Spleen (tissue), 11 donors: ENCODE data around the gene ACBD6. TPM values are rescaled to one million over a fixed set of nuclear protein-coding genes. Genes with fewer than 3 reads are reported as not detected.

ENCODE experiments used
- DNase-seq: peaks from one replicate; pipeline ENCODE4 v3.0.0-alpha.2; 2020
- H3K27ac ChIP-seq, 8 donors: fragments of 200-600 bp; sonication (generic) in 7 of 8; 1 replicate in 4 of 8; 2 replicates in 4 of 8; pipeline versions ENCODE4 v1.5.0 to v1.8.0; 2016 to 2021; ENCODE audit warnings: inconsistent platforms in 4 of 8, mild to moderate bottlenecking in 4 of 8, moderate library complexity in 1 of 8
- H3K27me3 ChIP-seq, 7 donors: fragments of 200-600 bp; sonication (generic) in 6 of 7; replicated peaks in 1 of 7; 1 replicate in 4 of 7; 2 replicates in 3 of 7; pipeline versions ENCODE4 v1.5.0 to v1.8.0; 2016 to 2021; ENCODE audit warnings: inconsistent platforms in 3 of 7, mild to moderate bottlenecking in 1 of 7
- H3K36me3 ChIP-seq, 6 donors: fragments of 200-600 bp; sonication (generic) in 5 of 6; 1 replicate in 4 of 6; 2 replicates in 2 of 6; pipeline versions ENCODE4 v1.5.0 to v1.8.0; 2016 to 2021; ENCODE audit warnings: inconsistent platforms in 2 of 6
- H3K4me1 ChIP-seq, 6 donors: fragments of 200-600 bp; sonication (generic) in 5 of 6; 1 replicate in 3 of 6; 2 replicates in 3 of 6; pipeline versions ENCODE4 v1.5.0 to v1.8.0; 2016 to 2021; ENCODE audit warnings: inconsistent platforms in 3 of 6
- H3K4me3 ChIP-seq, 8 donors: fragments of 200-600 bp; sonication (generic) in 7 of 8; 1 replicate in 4 of 8; 2 replicates in 4 of 8; pipeline versions ENCODE4 v1.5.0 to v1.8.0; 2016 to 2021; ENCODE audit warnings: inconsistent platforms in 4 of 8, mild to moderate bottlenecking in 4 of 8, moderate library complexity in 2 of 8
- H3K9me3 ChIP-seq, 8 donors: fragments of 200-600 bp; sonication (generic) in 7 of 8; 1 replicate in 4 of 8; 2 replicates in 4 of 8; pipeline versions ENCODE4 v1.5.0 to v1.8.0; 2016 to 2021; ENCODE audit warnings: inconsistent platforms in 4 of 8
- POLR2A ChIP-seq, 3 donors: fragments of 450-650 bp; IDR thresholded peaks; one replicate each; pipeline ENCODE4 v1.5.1; 2017; ENCODE audit warnings: antibody characterized with exemption in 3 of 3, mild to moderate bottlenecking in 1 of 3
- POLR2AphosphoS5 ChIP-seq, 3 donors: sonication (generic); formaldehyde crosslinking; IDR thresholded peaks; one replicate each; pipeline ENCODE4 v1.5.1; 2017; ENCODE audit warnings: antibody characterized with exemption in 3 of 3
- WGBS, 5 donors: extraction: QIAGEN DNeasy Blood & Tissue Kit in 3 of 5; methylation state at CpG; one replicate each; pipeline versions ENCODE4 v1.1.5 to v1.1.7; 2013 to 2018; 5-methylcytosine and 5-hydroxymethylcytosine counted together
- intact Hi-C: fragments of 100-400 bp; cut with DNase I; formaldehyde crosslinking; loops from one replicate; pipeline ENCODE4 v1.15.0; 2023; ENCODE audit warnings: low total_unique reads
- polyA plus RNA-seq, 3 donors: library from polyadenylated mRNA; stranded (reverse); fragments of 200-250 nt; gene quantifications; one replicate each; pipeline ENCODE4 v1.2.1, GENCODE V29; 2013
- total RNA-seq, 7 donors: library from RNA; depleted of rRNA in 3 of 7; stranded (reverse); fragments of >200 nt in 3 of 7; fragmentation: NEBNext Ultra II Directional in 4 of 7; extraction: Animal tissue kit (Norgen Biotek cat#: 25700) in 4 of 7; gene quantifications; one replicate each; pipeline versions ENCODE4 v1.1.0 to v1.2.1, GENCODE V29; 2016 to 2021
- TF ChIP-seq, protein P1 (sequence below), 11 experiments: fragments of 200-600 bp in 7 of 11; fragments of 450-650 bp in 4 of 11; sonication (generic) in 4 of 11; IDR thresholded peaks in 8 of 11; conservative IDR thresholded peaks in 3 of 11; 1 replicate in 7 of 11; 2 replicates in 4 of 11; pipeline versions ENCODE4 v1.4.0 to v1.8.0; 2016 to 2021; ENCODE audit warnings: antibody characterized with exemption in 11 of 11, inconsistent platforms in 4 of 11, mild to moderate bottlenecking in 1 of 11
- donor health status: healthy with polysubstance abuse.
- donor health status: DM: no; HTN: no; CAD: no; lungs with moderate emphysema.
- donor health status: DM: no; HTN: no; CAD: no.
- donor health status: Bipolar disorder and iron deficiency.
- donor health status: healthy.
- donor health status: DM: no; HTN: no; CAD: no.
- donor health status: DM: yes; HTN: yes; CAD: no.

The ACBD6 gene
- total and polyA plus RNA-seq, 10 donors, result 27.2 to 62.9 (median 38.3) TPM

DNA sequence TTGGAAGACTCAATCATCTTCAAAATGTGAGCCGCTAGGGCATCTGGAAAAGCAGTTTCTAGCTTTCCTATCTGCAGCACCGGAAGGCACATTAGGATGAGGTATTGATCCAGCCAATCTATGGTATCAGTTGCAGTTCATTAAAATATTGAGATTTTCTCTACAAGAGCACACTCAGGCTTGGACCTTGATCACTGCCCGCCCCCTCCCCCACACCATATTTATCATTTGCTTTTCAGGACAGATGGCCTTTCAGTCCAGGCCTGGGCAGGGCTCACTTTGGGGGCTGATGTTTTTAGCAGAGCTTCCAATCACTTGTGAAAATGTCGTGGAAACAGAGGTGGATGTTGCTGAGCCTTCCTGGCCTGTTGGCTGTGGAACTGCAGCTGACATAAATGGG lies 254.8 kb downstream of the ACBD6 start:
- Histone ChIP-seq H3K27me3 (peaks cover 0 to 43% (median 6%) of the 10 kb centered on the region in 7 donors), H3K36me3 (no peaks in the 10 kb centered on the region), H3K27ac (peak overlapping the region in 4 of 8 donors; percentile 23 to 64 (median 57)), H3K9me3 (no peaks in the 10 kb centered on the region), H3K4me3 (no peak overlapping the region), H3K4me1 (peaks cover 0 to 5% (median 2%) of the 10 kb centered on the region in 6 donors)
- intact Hi-C loops, result no loop called here
- TF ChIP-seq, protein P1, sequence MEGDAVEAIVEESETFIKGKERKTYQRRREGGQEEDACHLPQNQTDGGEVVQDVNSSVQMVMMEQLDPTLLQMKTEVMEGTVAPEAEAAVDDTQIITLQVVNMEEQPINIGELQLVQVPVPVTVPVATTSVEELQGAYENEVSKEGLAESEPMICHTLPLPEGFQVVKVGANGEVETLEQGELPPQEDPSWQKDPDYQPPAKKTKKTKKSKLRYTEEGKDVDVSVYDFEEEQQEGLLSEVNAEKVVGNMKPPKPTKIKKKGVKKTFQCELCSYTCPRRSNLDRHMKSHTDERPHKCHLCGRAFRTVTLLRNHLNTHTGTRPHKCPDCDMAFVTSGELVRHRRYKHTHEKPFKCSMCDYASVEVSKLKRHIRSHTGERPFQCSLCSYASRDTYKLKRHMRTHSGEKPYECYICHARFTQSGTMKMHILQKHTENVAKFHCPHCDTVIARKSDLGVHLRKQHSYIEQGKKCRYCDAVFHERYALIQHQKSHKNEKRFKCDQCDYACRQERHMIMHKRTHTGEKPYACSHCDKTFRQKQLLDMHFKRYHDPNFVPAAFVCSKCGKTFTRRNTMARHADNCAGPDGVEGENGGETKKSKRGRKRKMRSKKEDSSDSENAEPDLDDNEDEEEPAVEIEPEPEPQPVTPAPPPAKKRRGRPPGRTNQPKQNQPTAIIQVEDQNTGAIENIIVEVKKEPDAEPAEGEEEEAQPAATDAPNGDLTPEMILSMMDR (IDR thresholded peaks at IDR 0.05 in 8 of 11, conservative IDR thresholded peaks at IDR 0.05 in 3 of 11), result no peak
- TF ChIP-seq POLR2AphosphoS5 (IDR thresholded peaks at IDR 0.05) (no peak), POLR2A (IDR thresholded peaks at IDR 0.05) (no peak)
- DNase-seq, result no peak
- WGBS, 5 donors, result 88 to 95% (median 91%) methylated on average over 4 of the region's 4 CpGs

DNA sequence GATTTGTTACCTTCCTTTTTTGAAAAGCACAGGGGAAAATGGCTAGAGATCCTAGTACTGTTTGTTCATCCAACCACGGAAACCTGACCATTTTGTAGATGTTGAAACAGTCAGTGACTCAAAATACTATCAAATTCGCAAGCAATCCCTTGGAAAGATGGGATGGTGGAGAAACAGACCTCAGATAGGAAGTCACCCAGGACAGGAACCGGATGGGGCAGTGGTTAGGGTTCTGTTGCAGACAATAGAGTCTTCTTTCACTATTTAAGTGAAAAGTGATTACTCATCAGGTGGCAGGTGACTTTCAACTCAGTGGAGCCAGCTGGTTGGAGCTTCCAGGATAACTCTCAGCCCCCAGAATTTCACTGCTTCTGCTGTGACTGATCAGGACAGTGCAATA lies 255.3 kb downstream of the ACBD6 start:
- Histone ChIP-seq H3K27ac (peak overlapping the region in 4 of 8 donors; percentile 23 to 64 (median 57)), H3K9me3 (no peaks in the 10 kb centered on the region), H3K4me1 (no peaks in the 10 kb centered on the region), H3K27me3 (peaks cover 0 to 43% (median 6%) of the 10 kb centered on the region in 7 donors), H3K36me3 (no peaks in the 10 kb centered on the region), H3K4me3 (no peak overlapping the region)
- intact Hi-C loops, result no loop called here
- TF ChIP-seq, protein P1 (IDR thresholded peaks at IDR 0.05 in 8 of 11, conservative IDR thresholded peaks at IDR 0.05 in 3 of 11), result no peak
- no peak for TF ChIP-seq POLR2AphosphoS5 (IDR thresholded peaks at IDR 0.05)
- no peak for DNase-seq
- 50 to 74% (median 66%) methylated on average over 3 of the region's 3 CpGs for WGBS, 5 donors

DNA sequence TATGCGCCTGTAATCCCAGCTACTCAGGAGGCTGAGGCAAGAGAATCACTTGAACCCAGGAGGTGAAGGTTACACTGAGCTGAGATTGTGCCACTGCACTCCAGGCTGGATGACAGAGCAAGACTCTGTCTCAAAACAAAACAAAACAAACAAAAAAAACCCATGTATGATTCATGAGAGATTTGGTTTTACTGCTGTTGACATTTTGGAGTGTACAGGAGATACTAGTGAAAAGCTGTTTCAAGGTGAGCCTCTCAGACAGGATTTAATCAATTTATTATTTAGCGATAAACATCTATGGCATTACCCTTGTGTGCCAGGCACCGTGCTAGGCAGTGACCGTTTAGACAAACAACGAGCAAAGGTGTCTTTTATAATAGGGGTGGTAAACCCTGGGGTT lies 255.8 kb downstream of the ACBD6 start:
- peaks cover 0 to 45% (median 6%) of the 10 kb centered on the region in 7 donors for H3K27me3 ChIP-seq
- no peaks in the 10 kb centered on the region for H3K36me3 ChIP-seq
- no peaks in the 10 kb centered on the region for H3K9me3 ChIP-seq
- no peak for DNase-seq
- no peak overlapping the region for H3K4me3 ChIP-seq
- no peak for TF ChIP-seq POLR2A (IDR thresholded peaks at IDR 0.05)
- no peak for TF ChIP-seq POLR2AphosphoS5 (IDR thresholded peaks at IDR 0.05)
- TF ChIP-seq, protein P1 (IDR thresholded peaks at IDR 0.05 in 8 of 11, conservative IDR thresholded peaks at IDR 0.05 in 3 of 11), result no peak
- peak overlapping the region in 3 of 8 donors; percentile 56 to 64 (median 58) for H3K27ac ChIP-seq
- WGBS, 5 donors, result 88 to 91% (median 90%) methylated on average over 5 of the region's 5 CpGs
- no peaks in the 10 kb centered on the region for H3K4me1 ChIP-seq
- intact Hi-C loops, result no loop called here

DNA sequence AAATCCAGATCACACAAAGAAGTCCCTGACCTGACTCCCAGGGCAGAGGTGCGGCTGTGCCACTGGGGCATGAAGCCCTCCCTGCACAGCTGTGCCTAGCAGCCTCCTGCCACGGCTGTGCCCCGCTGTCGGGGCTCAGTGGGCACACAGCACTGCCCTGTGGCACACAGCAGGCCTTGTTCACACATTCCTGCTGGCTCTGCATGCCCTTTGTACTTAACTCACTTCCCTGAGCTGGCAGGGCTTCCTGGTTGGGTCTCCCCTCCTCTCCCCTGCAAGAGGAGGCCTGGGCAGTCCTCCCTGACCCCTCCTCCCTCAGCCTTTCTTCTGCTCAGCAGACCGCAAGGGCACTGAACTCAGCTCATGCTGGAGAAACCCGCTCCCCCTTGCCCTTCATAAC lies 257.5 kb downstream of the ACBD6 start:
- no peak overlapping the region for H3K27ac ChIP-seq
- WGBS, 5 donors, result 67 to 88% (median 81%) methylated on average over 5 to 6 of the region's 6 CpGs
- intact Hi-C loops, result no loop called here
- no peaks in the 10 kb centered on the region for H3K4me1 ChIP-seq
- peaks cover 0 to 63% (median 17%) of the 10 kb centered on the region in 7 donors for H3K27me3 ChIP-seq
- no peak for TF ChIP-seq POLR2A (IDR thresholded peaks at IDR 0.05)
- TF ChIP-seq, protein P1 (IDR thresholded peaks at IDR 0.05 in 8 of 11, conservative IDR thresholded peaks at IDR 0.05 in 3 of 11), result no peak
- no peak for TF ChIP-seq POLR2AphosphoS5 (IDR thresholded peaks at IDR 0.05)
- no peak overlapping the region for H3K4me3 ChIP-seq
- no peaks in the 10 kb centered on the region for H3K9me3 ChIP-seq
- DNase-seq, result no peak
- no peaks in the 10 kb centered on the region for H3K36me3 ChIP-seq
